Upper lobe of left lung (tissue), 6 donors: ENCODE results near the gene CD8B2. TPM values are rescaled to one million over a fixed set of nuclear protein-coding genes. Genes with fewer than 3 reads are reported as not detected.

Experiments used
- ATAC-seq, 2 donors: fragments of 200-7000 bp; cut with Tn5 transposase; one replicate each; pipeline ENCODE4 v1.9.1; 2022; ENCODE audit warnings: mild to moderate bottlenecking in 2 of 2, moderate library complexity in 2 of 2; ENCODE audit not compliant: low FRiP score in 2 of 2
- DNase-seq, 2 donors: peaks; one replicate each; pipeline ENCODE4 v3.0.0-alpha.2; 2019 to 2020
- H3K27ac ChIP-seq, 4 donors: fragments of 200-600 bp; sonication (generic); one replicate each; pipeline ENCODE4 v1.5.1; 2016 to 2019
- H3K27me3 ChIP-seq, 4 donors: fragments of 200-600 bp; sonication (generic); one replicate each; pipeline ENCODE4 v1.5.1; 2017 to 2019
- H3K36me3 ChIP-seq, 4 donors: fragments of 200-600 bp; sonication (generic); one replicate each; pipeline ENCODE4 v1.5.1; 2016 to 2019
- H3K4me1 ChIP-seq, 4 donors: fragments of 200-600 bp; sonication (generic); one replicate each; pipeline ENCODE4 v1.5.1; 2018 to 2019
- H3K4me3 ChIP-seq, 4 donors: fragments of 200-600 bp; sonication (generic); one replicate each; pipeline ENCODE4 v1.5.1; 2017 to 2019; ENCODE audit warnings: mild to moderate bottlenecking in 2 of 4, moderate library complexity in 1 of 4
- H3K9me3 ChIP-seq, 4 donors: fragments of 200-600 bp; sonication (generic); one replicate each; pipeline ENCODE4 v1.5.1; 2018 to 2019
- CTCF ChIP-seq, 6 experiments: fragments of 450-650 bp in 4 of 6; fragments of 200-600 bp in 2 of 6; sonication (generic) in 2 of 6; IDR thresholded peaks; one replicate each; pipeline ENCODE4 v1.5.1; 2016 to 2019; ENCODE audit warnings: antibody characterized with exemption in 6 of 6
- EP300 ChIP-seq, 4 donors: sonication (generic); formaldehyde crosslinking; IDR thresholded peaks; one replicate each; pipeline ENCODE4 v1.5.1; 2017; ENCODE audit warnings: antibody characterized with exemption in 4 of 4, control low read depth in 2 of 4
- POLR2A ChIP-seq, 4 donors: fragments of 450-650 bp; IDR thresholded peaks; one replicate each; pipeline ENCODE4 v1.5.1; 2016 to 2017; ENCODE audit warnings: antibody characterized with exemption in 4 of 4, mild to moderate bottlenecking in 2 of 4
- POLR2AphosphoS5 ChIP-seq, 2 donors: sonication (generic); formaldehyde crosslinking; IDR thresholded peaks; one replicate each; pipeline ENCODE4 v1.5.1; 2017; ENCODE audit warnings: antibody characterized with exemption in 2 of 2
- WGBS, 2 donors: methylation state at CpG; one replicate each; pipeline ENCODE4 v1.1.5; 2017 to 2018; 5-methylcytosine and 5-hydroxymethylcytosine counted together
- total RNA-seq, 6 donors: library from RNA; depleted of rRNA in 4 of 6; stranded (reverse); fragments of >200 nt in 4 of 6; gene quantifications; one replicate each; pipeline versions ENCODE4 v1.1.0 to v1.2.1, GENCODE V29; 2016 to 2021
- donor health status: DM: no; HTN: no; CAD: no; lungs with moderate emphysema.
- donor health status: DM: no; HTN: yes; CAD: no; lungs with severe emphysema.

Gene CD8B2
- total RNA-seq, 6 donors from 2014 or later, result 0.30 TPM; not detected in 5

DNA sequence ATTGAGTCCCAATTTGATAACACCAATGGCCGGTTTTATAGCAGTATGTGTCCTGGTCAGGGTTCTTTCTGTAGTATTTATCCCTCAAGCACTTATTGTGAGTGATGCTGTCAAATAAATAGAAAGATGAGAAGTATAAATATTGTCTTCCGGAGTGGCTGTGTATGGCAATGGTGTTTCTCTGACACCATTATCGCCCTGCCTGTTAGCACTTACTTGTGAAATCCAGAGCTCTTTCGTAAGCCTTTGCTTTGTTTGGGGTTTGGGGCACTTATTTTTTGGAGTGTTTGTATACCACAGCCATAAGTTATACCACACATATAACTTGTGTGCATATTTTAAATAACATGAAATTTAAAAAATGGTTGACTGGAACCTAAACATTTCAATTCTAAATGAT lies 29.3 kb downstream of the CD8B2 start:
- H3K4me1 ChIP-seq, result no peaks in the 10 kb centered on the region
- H3K9me3 ChIP-seq, result no peaks in the 10 kb centered on the region
- H3K27ac ChIP-seq, result no peak overlapping the region
- ATAC-seq, result no peak
- no peaks in the 10 kb centered on the region for H3K27me3 ChIP-seq
- TF ChIP-seq EP300 (IDR thresholded peaks at IDR 0.05) (no peak), CTCF (IDR thresholded peaks at IDR 0.05) (no peak), POLR2AphosphoS5 (IDR thresholded peaks at IDR 0.05) (no peak), POLR2A (IDR thresholded peaks at IDR 0.05) (no peak)
- 62 to 83% methylated on average over 4 of the region's 4 CpGs for WGBS, 2 donors
- no peaks in the 10 kb centered on the region for H3K36me3 ChIP-seq
- no peak for DNase-seq
- no peak overlapping the region for H3K4me3 ChIP-seq

GRCh38 chr2:106516864-106517263 lies 29.7 kb downstream of the CD8B2 start:
- no peaks in the 10 kb centered on the region for H3K36me3 ChIP-seq
- 94 to 97% methylated on average over 1 of the region's 1 CpG for WGBS, 2 donors
- H3K4me1 ChIP-seq, result no peaks in the 10 kb centered on the region
- H3K27ac ChIP-seq, result no peak overlapping the region
- H3K4me3 ChIP-seq, result no peak overlapping the region
- no peaks in the 10 kb centered on the region for H3K27me3 ChIP-seq
- ATAC-seq (no peak), DNase-seq (no peak)
- no peaks in the 10 kb centered on the region for H3K9me3 ChIP-seq
- no peak for TF ChIP-seq POLR2AphosphoS5 (IDR thresholded peaks at IDR 0.05)
- TF ChIP-seq CTCF (IDR thresholded peaks at IDR 0.05), result no peak
- TF ChIP-seq POLR2A (IDR thresholded peaks at IDR 0.05), result no peak
- no peak for TF ChIP-seq EP300 (IDR thresholded peaks at IDR 0.05)

- no peak for DNase-seq
- Histone ChIP-seq H3K27ac (no peak overlapping the region), H3K9me3 (no peaks in the 10 kb centered on the region), H3K36me3 (no peaks in the 10 kb centered on the region), H3K4me1 (no peaks in the 10 kb centered on the region), H3K27me3 (no peaks in the 10 kb centered on the region), H3K4me3 (no peak overlapping the region)
- 93 to 94% methylated on average over 11 of the region's 11 CpGs for WGBS, 2 donors
- ATAC-seq, result no peak
- TF ChIP-seq EP300 (IDR thresholded peaks at IDR 0.05), result no peak
- TF ChIP-seq POLR2AphosphoS5 (IDR thresholded peaks at IDR 0.05), result no peak
- TF ChIP-seq CTCF (IDR thresholded peaks at IDR 0.05), result no peak
- no peak for TF ChIP-seq POLR2A (IDR thresholded peaks at IDR 0.05)
Observed at GRCh38 chr2:106517329-106517728, 30.2 kb downstream of the CD8B2 start.

DNA sequence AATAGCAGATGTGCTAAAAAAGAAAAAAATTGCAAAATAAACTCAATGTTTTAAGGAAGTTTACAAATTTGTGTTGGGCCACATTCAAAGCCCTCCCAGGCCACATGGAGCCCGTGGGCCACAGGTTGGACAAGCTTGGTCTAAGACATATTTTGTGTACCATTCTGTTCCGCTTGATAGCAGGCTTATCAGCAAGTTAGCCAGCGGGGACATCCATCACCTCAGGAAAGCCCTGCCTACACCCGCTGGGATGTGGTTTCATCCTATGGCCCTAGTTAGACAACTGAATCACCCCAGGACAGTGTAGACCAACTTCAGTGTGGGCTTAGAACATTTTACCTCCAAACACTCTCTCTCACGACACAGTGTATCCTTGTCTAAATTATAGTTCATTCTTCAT lies 32.6 kb downstream of the CD8B2 start:
- no peak overlapping the region for H3K27ac ChIP-seq
- no peaks in the 10 kb centered on the region for H3K27me3 ChIP-seq
- peaks cover 0 to 4% (median 0%) of the 10 kb centered on the region in 4 donors for H3K4me1 ChIP-seq
- H3K36me3 ChIP-seq, result no peaks in the 10 kb centered on the region
- H3K4me3 ChIP-seq, result no peak overlapping the region
- TF ChIP-seq POLR2AphosphoS5 (IDR thresholded peaks at IDR 0.05), result no peak
- TF ChIP-seq CTCF (IDR thresholded peaks at IDR 0.05), result no peak
- TF ChIP-seq EP300 (IDR thresholded peaks at IDR 0.05), result no peak
- no peak for TF ChIP-seq POLR2A (IDR thresholded peaks at IDR 0.05)
- H3K9me3 ChIP-seq, result peaks cover 0 to 4% (median 0%) of the 10 kb centered on the region in 4 donors
- WGBS, 2 donors, result 70 to 74% methylated on average over 4 to 5 of the region's 5 CpGs
- DNase-seq (no peak), ATAC-seq (no peak)

DNA sequence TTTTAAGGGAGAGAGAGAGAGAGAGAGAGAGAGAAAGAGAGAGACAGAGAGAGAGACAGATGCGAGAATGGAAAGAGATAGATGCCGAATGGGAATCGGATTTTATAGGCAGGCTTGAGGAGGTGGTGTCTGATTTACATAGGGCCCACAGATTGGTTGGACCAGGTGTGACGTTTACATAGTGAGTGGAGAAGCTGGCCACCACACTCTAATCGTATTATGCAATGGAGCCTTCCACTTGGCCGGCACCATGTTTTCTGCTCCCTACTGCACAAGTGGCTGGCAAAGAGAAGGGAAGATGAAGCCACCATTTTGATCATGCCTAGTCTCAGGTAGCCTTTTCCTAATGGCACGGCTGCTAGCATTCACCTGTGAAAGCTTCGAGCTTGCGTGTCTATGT lies 33.9 kb downstream of the CD8B2 start:
- WGBS, 2 donors, result 82 to 83% methylated on average over 9 of the region's 9 CpGs
- TF ChIP-seq POLR2A (IDR thresholded peaks at IDR 0.05) (no peak), POLR2AphosphoS5 (IDR thresholded peaks at IDR 0.05) (no peak), EP300 (IDR thresholded peaks at IDR 0.05) (no peak), CTCF (IDR thresholded peaks at IDR 0.05) (no peak)
- no peak for ATAC-seq
- H3K36me3 ChIP-seq, result no peaks in the 10 kb centered on the region
- no peak for DNase-seq
- no peak overlapping the region for H3K4me3 ChIP-seq
- H3K4me1 ChIP-seq, result peaks cover 0 to 4% (median 0%) of the 10 kb centered on the region in 4 donors
- H3K27me3 ChIP-seq, result no peaks in the 10 kb centered on the region
- H3K27ac ChIP-seq, result no peak overlapping the region
- peaks cover 0 to 4% (median 0%) of the 10 kb centered on the region in 4 donors for H3K9me3 ChIP-seq
